GM21619 (cell line): ENCODE results near the gene CTNND1.
"Not testable (repeated sequence)": the region's sequence is repeated elsewhere in the genome, so short reads cannot be mapped to it uniquely, and the experiment has no call there.

Source experiments
- ATAC-seq: cut with Tn5 transposase; IDR thresholded peaks from one replicate; pipeline ENCODE4 v1.9.1; 2021; ENCODE audit not compliant: unreplicated experiment

CTNND1 gene

DNA sequence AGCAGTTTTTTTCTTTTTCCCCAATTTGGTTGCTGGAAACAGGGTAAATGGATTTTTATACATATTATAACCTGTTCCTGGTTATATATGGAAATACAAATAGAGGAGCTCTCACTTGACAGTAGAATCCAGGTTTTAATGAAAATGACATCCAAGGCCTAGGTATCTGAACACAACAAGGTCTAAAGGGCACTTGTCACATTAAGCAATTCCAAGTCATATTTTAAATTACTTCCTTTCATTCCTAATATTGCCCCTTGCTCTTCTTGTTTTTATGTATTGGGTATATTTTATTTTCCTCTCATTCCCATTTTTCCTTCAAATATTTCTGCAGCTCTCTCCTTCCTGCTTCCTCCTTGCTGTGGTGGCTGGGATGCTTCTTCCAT, 27.1 kb downstream of the CTNND1 start:
- no peak for ATAC-seq

DNA sequence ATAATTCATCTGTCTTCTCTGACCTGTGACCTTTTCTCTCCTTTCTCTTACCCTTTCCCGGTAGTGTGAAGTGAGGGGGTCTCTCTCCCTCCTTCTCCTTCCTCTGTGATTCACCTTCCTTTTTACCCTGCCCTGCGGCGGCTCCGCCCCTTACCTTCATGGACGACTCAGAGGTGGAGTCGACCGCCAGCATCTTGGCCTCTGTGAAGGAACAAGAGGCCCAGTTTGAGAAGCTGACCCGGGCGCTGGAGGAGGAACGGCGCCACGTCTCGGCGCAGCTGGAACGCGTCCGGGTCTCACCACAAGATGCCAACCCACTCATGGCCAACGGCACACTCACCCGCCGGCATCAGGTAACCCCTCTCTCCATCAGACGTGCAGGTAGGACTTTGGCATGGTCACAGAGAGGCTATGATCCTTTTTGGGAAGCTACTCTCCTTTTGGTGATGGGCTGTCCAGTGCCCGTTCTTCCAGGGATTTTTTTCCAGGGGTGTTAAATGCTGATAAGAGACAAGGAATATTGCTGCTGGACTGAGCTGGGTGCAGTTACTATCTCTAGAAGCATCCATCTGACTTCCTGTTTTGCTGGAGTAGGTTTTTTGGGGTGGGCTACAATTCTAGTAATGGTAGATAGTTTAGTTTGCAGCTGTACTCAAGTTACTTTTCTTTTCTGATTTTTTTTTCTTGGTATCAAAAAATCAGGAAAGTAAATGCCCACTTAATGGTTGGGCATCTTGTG, 29.9 kb downstream of the CTNND1 start:
- ATAC-seq: no peak

DNA sequence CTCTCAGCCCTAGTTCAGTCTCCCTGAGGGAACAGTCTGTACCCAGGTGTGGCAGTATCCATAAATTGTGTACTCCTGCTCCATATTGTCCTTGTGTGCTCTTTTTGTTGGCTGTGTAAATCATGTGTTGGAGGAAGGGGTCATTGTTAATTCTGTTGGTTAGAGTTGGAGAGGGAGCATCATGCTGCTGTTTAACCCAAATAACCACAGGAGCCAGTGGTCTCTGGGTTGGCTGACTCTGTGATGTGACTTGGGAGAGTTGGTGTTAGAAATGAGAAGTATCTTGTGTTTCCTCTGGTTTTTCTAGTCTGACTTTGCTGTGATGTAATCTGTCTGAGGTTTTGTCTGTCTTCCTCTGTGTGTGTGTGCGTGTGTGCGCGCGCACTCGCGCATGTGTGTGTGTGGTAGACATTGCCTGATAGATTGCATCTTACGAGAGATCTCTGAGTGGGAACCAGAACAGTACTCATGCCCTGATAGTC, 30.5 kb downstream of the CTNND1 start:
- ATAC-seq: peak; percentile 84

GRCh38 chr11:57792870-57793269, 31.3 kb downstream of the CTNND1 start:
- ATAC-seq: no peak

GRCh38 chr11:57793351-57794115, 31.9 kb downstream of the CTNND1 start:
- no peak for ATAC-seq

GRCh38 chr11:57798905-57799559, 37.4 kb downstream of the CTNND1 start:
- ATAC-seq: no peak

DNA sequence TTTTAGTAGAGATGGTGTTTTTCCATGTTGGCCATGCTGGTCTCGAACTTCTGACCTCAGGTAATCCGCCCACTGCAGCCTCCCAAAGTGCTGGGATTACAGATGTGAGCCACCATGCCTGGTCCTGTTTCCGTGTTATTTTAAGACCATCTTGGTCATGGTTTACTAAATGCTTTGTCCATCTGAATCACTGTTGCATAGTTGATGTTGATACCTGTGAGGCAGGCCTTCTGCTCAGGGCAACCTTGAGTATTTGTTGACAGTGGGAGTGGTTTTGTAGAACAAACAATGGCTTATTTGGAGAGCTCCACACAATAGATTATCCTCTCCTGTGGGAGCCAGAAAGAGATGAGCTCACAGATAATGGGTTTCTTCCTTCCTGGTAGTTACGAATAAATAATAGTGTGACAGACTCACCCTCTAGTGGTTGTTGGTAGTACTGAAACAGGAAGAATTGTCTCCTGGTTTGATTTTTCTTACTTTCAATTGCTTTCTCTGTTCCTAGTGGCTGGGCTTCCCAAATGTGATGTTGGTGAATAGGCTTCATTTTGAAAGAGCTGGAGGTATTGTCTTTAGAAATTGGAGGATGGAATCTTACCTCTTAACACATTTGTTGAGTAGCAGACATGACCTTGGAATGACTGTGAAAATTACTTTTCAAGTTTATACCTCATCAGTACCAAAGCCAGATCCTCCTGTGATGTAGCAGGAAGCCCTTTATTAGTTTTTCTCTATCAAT, 39.0 kb downstream of the CTNND1 start:
- ATAC-seq: peak; percentile 93

GRCh38 chr11:57801183-57801485, 39.5 kb downstream of the CTNND1 start:
- ATAC-seq: no peak

DNA sequence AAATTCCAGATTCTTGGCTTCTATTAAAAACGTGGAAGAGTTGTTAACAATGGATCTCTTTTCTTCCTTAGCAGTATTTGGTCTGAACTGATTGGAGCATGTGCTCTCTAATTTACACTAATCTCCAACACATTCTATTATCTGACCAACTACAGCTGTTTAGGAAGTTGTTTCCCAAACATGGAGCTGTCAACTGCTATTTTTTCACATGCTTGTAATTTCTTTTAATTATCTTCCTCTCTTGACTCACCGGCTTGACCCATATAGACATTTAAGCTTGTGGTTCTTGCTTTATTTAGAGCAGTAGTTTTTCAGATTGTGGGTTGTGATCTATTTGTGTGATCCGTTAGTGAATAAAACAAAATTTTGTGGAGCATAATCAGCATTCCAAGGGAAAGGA, 40.8 kb downstream of the CTNND1 start:
- ATAC-seq: no peak

DNA sequence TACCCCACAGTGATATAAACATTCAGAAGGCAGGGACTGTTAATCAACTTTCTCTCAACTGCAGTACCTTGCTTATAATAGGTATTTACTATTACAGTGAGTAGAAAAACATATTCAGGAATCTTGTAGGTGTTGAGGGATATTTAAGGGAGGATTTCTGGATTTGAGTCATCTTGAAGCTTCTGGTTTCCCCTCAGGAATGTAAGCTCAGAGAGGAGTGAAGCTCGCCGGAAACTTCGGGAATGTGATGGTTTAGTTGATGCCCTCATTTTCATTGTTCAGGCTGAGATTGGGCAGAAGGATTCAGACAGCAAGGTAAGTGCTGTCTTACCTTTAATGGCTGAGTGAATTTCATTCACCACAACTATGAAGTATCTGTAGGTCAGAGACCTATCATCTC, 42.9 kb downstream of the CTNND1 start:
- ATAC-seq: no peak

- no peak for ATAC-seq
Observed at GRCh38 chr11:57805780-57806179, 44.2 kb downstream of the CTNND1 start.

DNA sequence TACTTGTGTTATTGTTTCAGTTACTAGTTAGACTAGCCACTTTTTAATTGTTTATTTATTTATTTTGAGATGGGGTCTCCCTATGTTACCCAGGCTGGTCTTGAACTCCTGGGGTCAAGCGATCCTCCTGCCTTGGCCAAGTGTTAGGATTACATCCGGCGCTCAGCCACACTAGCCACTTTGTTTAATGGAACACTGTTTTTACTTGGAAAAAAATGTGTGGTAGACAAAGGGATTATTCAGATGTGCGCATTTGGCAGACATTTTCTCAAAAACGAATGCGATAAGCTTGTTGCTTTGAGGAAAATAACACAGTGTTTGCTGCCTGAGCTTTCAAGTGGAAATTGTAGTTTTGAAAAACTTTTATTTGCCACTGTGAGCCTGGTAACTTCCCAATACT, 51.0 kb downstream of the CTNND1 start:
- ATAC-seq: no peak

- peak; percentile 89 for ATAC-seq
Observed at GRCh38 chr11:57815476-57815875, 53.9 kb downstream of the CTNND1 start.

- no peak for ATAC-seq
Observed at GRCh38 chr11:57815877-57816276, 54.3 kb downstream of the CTNND1 start.

GRCh38 chr11:57818812-57819211, 57.2 kb downstream of the CTNND1 start:
- no peak for ATAC-seq

DNA sequence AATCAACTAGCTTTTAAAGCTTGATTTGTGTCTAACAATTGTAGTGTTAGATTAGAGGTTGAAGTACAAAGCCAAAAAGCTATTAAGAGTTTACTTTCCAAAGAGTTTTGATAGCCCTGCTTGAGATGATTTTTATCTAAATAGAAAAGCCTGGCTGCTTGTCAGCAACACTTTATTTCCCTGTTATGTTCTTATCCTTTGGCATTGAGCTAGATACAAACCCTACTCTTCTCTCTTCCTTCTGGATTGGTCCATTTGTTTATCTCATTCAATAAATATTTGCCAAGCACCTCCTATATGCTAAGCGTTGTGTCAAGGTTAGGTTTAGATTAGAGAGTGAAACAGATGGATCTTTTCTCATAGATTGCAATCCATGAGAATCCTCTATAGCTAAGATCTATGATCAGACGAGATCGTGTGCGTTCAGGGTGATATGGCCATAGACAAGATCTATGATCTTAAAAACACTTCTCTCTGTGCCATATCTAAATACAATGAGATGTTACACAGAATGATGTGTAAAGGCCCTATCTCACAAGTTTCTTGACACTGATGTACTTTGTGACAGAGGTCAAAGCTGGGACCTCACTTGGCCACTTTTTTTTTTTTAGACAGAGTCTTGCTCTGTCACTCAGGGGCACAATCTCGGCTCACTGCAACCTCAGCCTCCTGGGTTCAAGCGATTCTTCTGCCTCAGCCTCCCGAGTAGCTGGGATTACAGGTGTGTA, 57.8 kb downstream of the CTNND1 start:
- ATAC-seq: no peak

GRCh38 chr11:57823859-57824258, 62.3 kb downstream of the CTNND1 start:
- ATAC-seq: no peak

DNA sequence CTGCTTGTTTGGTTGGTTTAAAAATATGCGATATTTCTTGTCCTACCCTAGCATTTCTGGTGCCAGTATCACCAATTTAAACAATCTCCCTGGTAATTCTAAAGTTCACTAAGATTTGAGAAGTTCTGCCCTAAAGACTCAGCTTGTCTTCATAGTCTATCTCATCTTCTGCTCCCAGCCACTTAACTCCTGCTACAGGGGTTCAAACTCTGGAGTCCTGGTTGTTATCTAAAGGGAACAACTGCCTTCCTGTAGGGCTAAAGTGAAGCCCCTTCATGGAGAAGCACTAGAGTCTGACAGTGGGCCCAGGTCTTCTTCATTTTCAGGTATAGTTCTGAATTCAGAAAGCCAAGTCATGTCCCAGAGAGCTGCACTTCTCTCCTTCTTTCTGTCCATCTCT, 73.2 kb downstream of the CTNND1 start:
- no peak for ATAC-seq

DNA sequence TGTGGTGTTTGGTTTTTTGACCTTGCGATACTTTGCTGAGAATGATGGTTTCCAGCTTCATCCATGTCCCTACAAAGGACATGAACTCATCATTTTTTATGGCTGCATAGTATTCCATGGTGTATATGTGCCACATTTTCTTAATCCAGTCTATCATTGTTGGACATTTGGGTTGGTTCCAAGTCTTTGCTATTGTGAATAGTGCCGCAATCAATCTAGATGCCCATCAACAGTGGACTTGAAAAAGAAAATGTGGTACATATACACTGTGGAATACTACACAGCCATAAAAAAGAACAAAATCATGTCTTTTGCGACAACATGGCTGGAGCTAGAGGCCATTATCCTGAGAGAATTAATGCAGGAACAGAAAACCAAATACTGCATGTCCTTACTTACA, 77.0 kb downstream of the CTNND1 start:
- ATAC-seq: not testable (repeated sequence)

DNA sequence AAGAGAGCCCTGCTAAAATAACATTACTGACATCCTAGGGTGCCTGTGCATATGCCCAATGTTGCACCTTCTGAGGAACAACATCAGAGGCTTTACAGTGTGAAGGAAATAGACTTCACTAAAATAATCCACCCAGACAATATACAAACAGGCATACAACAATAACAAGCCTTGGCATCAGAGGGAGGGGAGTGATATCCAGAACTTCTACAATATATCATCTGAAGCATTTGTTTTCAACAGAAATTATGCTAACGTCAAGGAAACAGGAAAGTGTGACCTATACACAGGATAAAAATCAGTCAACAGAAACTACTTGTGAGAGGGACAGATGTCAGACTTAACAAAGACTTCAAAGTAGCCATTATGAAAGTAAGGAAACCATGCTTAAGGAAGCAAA, 81.3 kb downstream of the CTNND1 start:
- ATAC-seq: no peak

- no peak for ATAC-seq
Observed at GRCh38 chr11:57867966-57868365, 106.4 kb downstream of the CTNND1 start.
